Measurements from ENCODE around the gene TGFBR3L.

DNA sequence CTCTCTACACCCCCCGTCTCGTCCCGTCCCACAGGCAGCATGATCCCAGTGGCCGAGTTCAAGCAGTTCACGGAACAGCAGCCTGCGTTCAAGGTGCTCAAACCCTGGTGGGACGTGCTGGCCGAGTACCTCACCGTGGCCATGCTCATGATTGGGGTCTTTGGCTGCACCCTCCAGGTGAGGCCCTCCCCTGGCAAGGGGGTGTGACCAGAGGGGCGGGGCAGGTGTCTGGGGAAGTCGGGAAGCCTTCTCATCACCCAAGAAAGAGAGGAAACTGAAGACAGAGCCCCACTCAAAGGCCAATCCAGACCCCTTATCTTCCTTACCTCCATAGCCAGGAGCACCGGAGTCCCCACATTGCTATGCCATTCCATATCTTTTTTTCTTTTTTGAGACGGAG is 19.1 kb upstream of the TGFBR3L start:
- TF ChIP-seq, protein P1, sequence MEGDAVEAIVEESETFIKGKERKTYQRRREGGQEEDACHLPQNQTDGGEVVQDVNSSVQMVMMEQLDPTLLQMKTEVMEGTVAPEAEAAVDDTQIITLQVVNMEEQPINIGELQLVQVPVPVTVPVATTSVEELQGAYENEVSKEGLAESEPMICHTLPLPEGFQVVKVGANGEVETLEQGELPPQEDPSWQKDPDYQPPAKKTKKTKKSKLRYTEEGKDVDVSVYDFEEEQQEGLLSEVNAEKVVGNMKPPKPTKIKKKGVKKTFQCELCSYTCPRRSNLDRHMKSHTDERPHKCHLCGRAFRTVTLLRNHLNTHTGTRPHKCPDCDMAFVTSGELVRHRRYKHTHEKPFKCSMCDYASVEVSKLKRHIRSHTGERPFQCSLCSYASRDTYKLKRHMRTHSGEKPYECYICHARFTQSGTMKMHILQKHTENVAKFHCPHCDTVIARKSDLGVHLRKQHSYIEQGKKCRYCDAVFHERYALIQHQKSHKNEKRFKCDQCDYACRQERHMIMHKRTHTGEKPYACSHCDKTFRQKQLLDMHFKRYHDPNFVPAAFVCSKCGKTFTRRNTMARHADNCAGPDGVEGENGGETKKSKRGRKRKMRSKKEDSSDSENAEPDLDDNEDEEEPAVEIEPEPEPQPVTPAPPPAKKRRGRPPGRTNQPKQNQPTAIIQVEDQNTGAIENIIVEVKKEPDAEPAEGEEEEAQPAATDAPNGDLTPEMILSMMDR (IDR thresholded peaks at IDR 0.05) = no peak
- TF ChIP-seq POLR2A (IDR thresholded peaks at IDR 0.05) = no peak
